ENCODE measurements around the gene IMPA2. TPM values are rescaled to one million over a fixed set of nuclear protein-coding genes. Genes with fewer than 3 reads are reported as not detected.

Gene IMPA2
- total and polyA plus RNA-seq, 10 of the 15 experiments (the other 5 are each of a cell fraction or from before 2014, with no cell fraction given) = 0.24 to 21.0 (median 11.4) TPM

DNA sequence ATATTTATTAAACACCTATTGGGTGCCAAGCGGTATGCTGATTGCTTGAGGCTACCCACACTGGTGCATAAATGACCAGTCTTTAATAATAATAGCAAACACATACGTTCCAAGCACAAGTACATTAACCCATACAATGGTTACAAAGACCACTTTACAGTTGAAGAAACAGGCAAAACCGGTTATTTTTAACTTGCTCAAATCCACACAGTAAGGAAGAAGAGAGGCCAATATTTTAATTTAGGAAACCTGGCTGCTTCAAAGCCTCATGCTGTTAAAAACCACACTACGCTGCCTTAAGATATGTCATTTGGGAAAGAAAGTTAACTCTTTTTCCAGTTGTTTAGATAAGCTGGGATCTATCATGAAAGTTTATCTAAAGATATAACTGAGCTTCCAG, 2.4 kb upstream of the IMPA2 start:
- no peak overlapping the region for H3K4me3 ChIP-seq
- in situ Hi-C loops (cut with MboI) (no loop called here), intact Hi-C loops (cut with micrococcal nuclease; ENCODE audit: unreplicated experiment) (no loop called here)
- ChIA-PET SMC1A (ENCODE audit: uncharacterized antibody, unreplicated experiment) (no interaction called here), POLR2A (no interaction called here), CTCF (no interaction called here), RAD21 (ENCODE audit: unreplicated experiment) (no interaction called here)
- no peak overlapping the region for H3K4me2 ChIP-seq (ENCODE audit: control insufficient read depth, insufficient read depth)
- no peak for FAIRE-seq
- no peak overlapping the region for H3K27ac ChIP-seq (ENCODE audit: control insufficient read depth, insufficient read depth)
- no peaks in the 10 kb centered on the region for H3K36me3 ChIP-seq (ENCODE audit: control insufficient read depth in 2 of 2, insufficient read depth in 2 of 2, low read length in 1 of 2)
- no peaks in the 10 kb centered on the region; the same call in 1 of the 2 replicates for H3K79me2 ChIP-seq (ENCODE audit: control insufficient read depth, insufficient read depth, low read length)
- no TSS peak for BruUV-seq (replicated peaks)
- no peak overlapping the region for H3K9ac ChIP-seq (ENCODE audit: control insufficient read depth, insufficient read depth, low read length)
- peaks cover 3% of the 10 kb centered on the region; the same call in 1 of the 2 replicates for H3K4me1 ChIP-seq (ENCODE audit: control insufficient read depth, insufficient read depth, low read length)
- H3K9me3 ChIP-seq (replicated peaks; ENCODE audit: control insufficient read depth, insufficient read depth, low read length) = no peaks in the 10 kb centered on the region
- 82% methylated on average over 4 of the region's 4 CpGs for WGBS (ENCODE audit: insufficient coverage, insufficient replicate concordance, low lambda C conversion rate, missing lambda C conversion rate)
- no peaks in the 10 kb centered on the region for H3K27me3 ChIP-seq (replicated peaks in 1 of 2; ENCODE audit: control insufficient read depth in 2 of 2, insufficient read depth in 2 of 2, low read length in 1 of 2)
- DNase-seq (ENCODE audit: low read depth, low spot score) = no peak
- no peaks in the 10 kb centered on the region for H4K20me1 ChIP-seq (ENCODE audit: control insufficient read depth, insufficient read depth)
- no peak overlapping the region for H2AFZ ChIP-seq (ENCODE audit: control insufficient read depth, low read depth, low read length)
- ATAC-seq = no peak
- TF ChIP-seq ASH2L (IDR thresholded peaks at IDR 0.05; ENCODE audit: borderline replicate concordance, low read depth) (no peak), TBL1XR1 (IDR thresholded peaks at IDR 0.05; ENCODE audit: low read depth, low read length) (no peak), KDM1A (IDR thresholded peaks at IDR 0.05; ENCODE audit: borderline replicate concordance) (no peak), CBX3 (IDR thresholded peaks at IDR 0.05; ENCODE audit: borderline replicate concordance, low read depth) (no peak), SUPT20H (IDR thresholded peaks at IDR 0.05; ENCODE audit: borderline replicate concordance, control insufficient read depth, low read depth, low read length) (no peak), EGR1 (IDR thresholded peaks at IDR 0.05; ENCODE audit: borderline replicate concordance in 1 of 2, low read depth in 2 of 2, low read length in 2 of 2) (no peak), SPI1 (IDR thresholded peaks at IDR 0.05; ENCODE audit: borderline replicate concordance, insufficient read depth, low read depth, low read length) (no peak)
- TF ChIP-seq, protein P1, sequence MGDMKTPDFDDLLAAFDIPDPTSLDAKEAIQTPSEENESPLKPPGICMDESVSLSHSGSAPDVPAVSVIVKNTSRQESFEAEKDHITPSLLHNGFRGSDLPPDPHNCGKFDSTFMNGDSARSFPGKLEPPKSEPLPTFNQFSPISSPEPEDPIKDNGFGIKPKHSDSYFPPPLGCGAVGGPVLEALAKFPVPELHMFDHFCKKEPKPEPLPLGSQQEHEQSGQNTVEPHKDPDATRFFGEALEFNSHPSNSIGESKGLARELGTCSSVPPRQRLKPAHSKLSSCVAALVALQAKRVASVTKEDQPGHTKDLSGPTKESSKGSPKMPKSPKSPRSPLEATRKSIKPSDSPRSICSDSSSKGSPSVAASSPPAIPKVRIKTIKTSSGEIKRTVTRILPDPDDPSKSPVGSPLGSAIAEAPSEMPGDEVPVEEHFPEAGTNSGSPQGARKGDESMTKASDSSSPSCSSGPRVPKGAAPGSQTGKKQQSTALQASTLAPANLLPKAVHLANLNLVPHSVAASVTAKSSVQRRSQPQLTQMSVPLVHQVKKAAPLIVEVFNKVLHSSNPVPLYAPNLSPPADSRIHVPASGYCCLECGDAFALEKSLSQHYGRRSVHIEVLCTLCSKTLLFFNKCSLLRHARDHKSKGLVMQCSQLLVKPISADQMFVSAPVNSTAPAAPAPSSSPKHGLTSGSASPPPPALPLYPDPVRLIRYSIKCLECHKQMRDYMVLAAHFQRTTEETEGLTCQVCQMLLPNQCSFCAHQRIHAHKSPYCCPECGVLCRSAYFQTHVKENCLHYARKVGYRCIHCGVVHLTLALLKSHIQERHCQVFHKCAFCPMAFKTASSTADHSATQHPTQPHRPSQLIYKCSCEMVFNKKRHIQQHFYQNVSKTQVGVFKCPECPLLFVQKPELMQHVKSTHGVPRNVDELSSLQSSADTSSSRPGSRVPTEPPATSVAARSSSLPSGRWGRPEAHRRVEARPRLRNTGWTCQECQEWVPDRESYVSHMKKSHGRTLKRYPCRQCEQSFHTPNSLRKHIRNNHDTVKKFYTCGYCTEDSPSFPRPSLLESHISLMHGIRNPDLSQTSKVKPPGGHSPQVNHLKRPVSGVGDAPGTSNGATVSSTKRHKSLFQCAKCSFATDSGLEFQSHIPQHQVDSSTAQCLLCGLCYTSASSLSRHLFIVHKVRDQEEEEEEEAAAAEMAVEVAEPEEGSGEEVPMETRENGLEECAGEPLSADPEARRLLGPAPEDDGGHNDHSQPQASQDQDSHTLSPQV (IDR thresholded peaks at IDR 0.05) = no peak
- TF ChIP-seq, protein P2, sequence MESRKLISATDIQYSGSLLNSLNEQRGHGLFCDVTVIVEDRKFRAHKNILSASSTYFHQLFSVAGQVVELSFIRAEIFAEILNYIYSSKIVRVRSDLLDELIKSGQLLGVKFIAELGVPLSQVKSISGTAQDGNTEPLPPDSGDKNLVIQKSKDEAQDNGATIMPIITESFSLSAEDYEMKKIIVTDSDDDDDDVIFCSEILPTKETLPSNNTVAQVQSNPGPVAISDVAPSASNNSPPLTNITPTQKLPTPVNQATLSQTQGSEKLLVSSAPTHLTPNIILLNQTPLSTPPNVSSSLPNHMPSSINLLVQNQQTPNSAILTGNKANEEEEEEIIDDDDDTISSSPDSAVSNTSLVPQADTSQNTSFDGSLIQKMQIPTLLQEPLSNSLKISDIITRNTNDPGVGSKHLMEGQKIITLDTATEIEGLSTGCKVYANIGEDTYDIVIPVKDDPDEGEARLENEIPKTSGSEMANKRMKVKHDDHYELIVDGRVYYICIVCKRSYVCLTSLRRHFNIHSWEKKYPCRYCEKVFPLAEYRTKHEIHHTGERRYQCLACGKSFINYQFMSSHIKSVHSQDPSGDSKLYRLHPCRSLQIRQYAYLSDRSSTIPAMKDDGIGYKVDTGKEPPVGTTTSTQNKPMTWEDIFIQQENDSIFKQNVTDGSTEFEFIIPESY (IDR thresholded peaks at IDR 0.05) = no peak
- TF ChIP-seq, protein P3, sequence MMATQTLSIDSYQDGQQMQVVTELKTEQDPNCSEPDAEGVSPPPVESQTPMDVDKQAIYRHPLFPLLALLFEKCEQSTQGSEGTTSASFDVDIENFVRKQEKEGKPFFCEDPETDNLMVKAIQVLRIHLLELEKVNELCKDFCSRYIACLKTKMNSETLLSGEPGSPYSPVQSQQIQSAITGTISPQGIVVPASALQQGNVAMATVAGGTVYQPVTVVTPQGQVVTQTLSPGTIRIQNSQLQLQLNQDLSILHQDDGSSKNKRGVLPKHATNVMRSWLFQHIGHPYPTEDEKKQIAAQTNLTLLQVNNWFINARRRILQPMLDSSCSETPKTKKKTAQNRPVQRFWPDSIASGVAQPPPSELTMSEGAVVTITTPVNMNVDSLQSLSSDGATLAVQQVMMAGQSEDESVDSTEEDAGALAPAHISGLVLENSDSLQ (IDR thresholded peaks at IDR 0.05) = no peak
- TF ChIP-seq, protein P4, sequence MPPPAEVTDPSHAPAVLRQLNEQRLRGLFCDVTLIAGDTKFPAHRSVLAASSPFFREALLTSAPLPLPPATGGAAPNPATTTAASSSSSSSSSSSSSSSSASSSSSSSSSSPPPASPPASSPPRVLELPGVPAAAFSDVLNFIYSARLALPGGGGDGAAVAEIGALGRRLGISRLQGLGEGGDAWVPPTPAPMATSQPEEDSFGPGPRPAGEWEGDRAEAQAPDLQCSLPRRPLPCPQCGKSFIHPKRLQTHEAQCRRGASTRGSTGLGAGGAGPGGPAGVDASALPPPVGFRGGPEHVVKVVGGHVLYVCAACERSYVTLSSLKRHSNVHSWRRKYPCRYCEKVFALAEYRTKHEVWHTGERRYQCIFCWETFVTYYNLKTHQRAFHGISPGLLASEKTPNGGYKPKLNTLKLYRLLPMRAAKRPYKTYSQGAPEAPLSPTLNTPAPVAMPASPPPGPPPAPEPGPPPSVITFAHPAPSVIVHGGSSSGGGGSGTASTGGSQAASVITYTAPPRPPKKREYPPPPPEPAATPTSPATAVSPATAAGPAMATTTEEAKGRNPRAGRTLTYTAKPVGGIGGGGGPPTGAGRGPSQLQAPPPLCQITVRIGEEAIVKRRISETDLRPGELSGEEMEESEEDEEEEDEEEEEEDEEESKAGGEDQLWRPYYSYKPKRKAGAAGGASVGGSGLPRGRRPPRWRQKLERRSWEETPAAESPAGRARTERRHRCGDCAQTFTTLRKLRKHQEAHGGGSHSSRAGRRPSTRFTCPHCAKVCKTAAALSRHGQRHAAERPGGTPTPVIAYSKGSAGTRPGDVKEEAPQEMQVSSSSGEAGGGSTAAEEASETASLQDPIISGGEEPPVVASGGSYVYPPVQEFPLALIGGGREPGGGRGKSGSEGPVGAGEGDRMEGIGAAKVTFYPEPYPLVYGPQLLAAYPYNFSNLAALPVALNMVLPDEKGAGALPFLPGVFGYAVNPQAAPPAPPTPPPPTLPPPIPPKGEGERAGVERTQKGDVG (CRISPR knock-in tag; IDR thresholded peaks at IDR 0.05) = no peak

All from GM12878 (cell line).